K562 (cell line): ENCODE results near the gene RERE.

Experiments
- BRD4 ChIP-seq: fragments of 200-600 bp; sonication (generic); IDR thresholded peaks from 2 replicates; pipeline ENCODE4 v1.6.1; 2017; ENCODE audit warnings: inconsistent platforms
- CBX2 ChIP-seq: fragments of 200-600 bp; sonication (generic); IDR thresholded peaks from one replicate; pipeline ENCODE4 v1.6.1; 2012; ENCODE audit warnings: mild to moderate bottlenecking, low read length, inconsistent platforms; ENCODE audit not compliant: insufficient read depth, poor library complexity, severe bottlenecking
- MAFK ChIP-seq: IDR thresholded peaks from 2 replicates; pipeline ENCODE4 v1.6.1; 2011; ENCODE audit warnings: low read length, improper control_type of control experiment
- NR1H2 ChIP-seq: sonication (generic); formaldehyde crosslinking; IDR thresholded peaks from 2 replicates; pipeline ENCODE4 v1.4.0; 2020; ENCODE audit warnings: mild to moderate bottlenecking, missing genetic modification reagents
- NR2F6 ChIP-seq: fragments of 450-650 bp; formaldehyde crosslinking; IDR thresholded peaks from 2 replicates; pipeline ENCODE4 v1.4.0; 2020; ENCODE audit warnings: mild to moderate bottlenecking
- PHF20 ChIP-seq: fragments of 450-650 bp; IDR thresholded peaks from 2 replicates; pipeline ENCODE4 v1.6.1; 2018; ENCODE audit not compliant: partially characterized antibody
- RBM22 ChIP-seq: fragments of 200-400 bp; formaldehyde crosslinking; IDR thresholded peaks from 2 replicates; pipeline ENCODE4 v1.6.1; 2018; ENCODE audit warnings: low read length, low read depth; ENCODE audit not compliant: poor library complexity, severe bottlenecking
- TAF1 ChIP-seq: IDR thresholded peaks from 2 replicates; pipeline ENCODE4 v1.6.1; 2011; ENCODE audit warnings: mild to moderate bottlenecking, low read length, moderate library complexity; ENCODE audit not compliant: insufficient read depth, control insufficient read depth, severe bottlenecking; ENCODE audit errors: extremely low read depth
- USF2 ChIP-seq: sonication (generic); formaldehyde crosslinking; IDR thresholded peaks from 2 replicates; pipeline ENCODE4 v1.5.0; 2020; ENCODE audit warnings: missing genetic modification reagents
- ZBED1 ChIP-seq: IDR thresholded peaks from 2 replicates; pipeline ENCODE4 v1.6.1; 2014
- ZFP91 ChIP-seq: sonication (generic); formaldehyde crosslinking; IDR thresholded peaks from 2 replicates; pipeline ENCODE4 v1.8.0; 2022; ENCODE audit warnings: mild to moderate bottlenecking, missing genetic modification reagents
- ZNF3 ChIP-seq: fragments of 250-450 bp; sonication (Bioruptor Pico); IDR thresholded peaks from 2 replicates; pipeline ENCODE4 v1.5.0; 2021; ENCODE audit warnings: mild to moderate bottlenecking, moderate library complexity
- TF ChIP-seq, protein P1 (sequence below), 3 experiments: IDR thresholded peaks in 2 of 3; conservative IDR thresholded peaks in 1 of 3; 2 replicates each; pipeline ENCODE4 v1.5.1; 2011 to 2012; ENCODE audit warnings: low read length in 3 of 3, mild to moderate bottlenecking in 3 of 3, control low read depth in 2 of 3, improper control_type of control experiment in 1 of 3, inconsistent platforms in 1 of 3, low read depth in 1 of 3, mixed read lengths in 1 of 3, moderate library complexity in 1 of 3; ENCODE audit not compliant: insufficient read depth in 2 of 3

GRCh38 chr1:8382608-8383505, 434.6 kb downstream of the RERE start:
- TF ChIP-seq BRD4 (no peak), USF2 (CRISPR knock-in tag) (no peak), ZNF3 (CRISPR knock-in tag) (no peak), NR2F6 (CRISPR knock-in tag) (no peak), MAFK (no peak), TAF1 (no peak), ZFP91 (CRISPR knock-in tag) (no peak), PHF20 (no peak), RBM22 (no peak), CBX2 (no peak), NR1H2 (no peak), ZBED1 (no peak)
- TF ChIP-seq, protein P1, sequence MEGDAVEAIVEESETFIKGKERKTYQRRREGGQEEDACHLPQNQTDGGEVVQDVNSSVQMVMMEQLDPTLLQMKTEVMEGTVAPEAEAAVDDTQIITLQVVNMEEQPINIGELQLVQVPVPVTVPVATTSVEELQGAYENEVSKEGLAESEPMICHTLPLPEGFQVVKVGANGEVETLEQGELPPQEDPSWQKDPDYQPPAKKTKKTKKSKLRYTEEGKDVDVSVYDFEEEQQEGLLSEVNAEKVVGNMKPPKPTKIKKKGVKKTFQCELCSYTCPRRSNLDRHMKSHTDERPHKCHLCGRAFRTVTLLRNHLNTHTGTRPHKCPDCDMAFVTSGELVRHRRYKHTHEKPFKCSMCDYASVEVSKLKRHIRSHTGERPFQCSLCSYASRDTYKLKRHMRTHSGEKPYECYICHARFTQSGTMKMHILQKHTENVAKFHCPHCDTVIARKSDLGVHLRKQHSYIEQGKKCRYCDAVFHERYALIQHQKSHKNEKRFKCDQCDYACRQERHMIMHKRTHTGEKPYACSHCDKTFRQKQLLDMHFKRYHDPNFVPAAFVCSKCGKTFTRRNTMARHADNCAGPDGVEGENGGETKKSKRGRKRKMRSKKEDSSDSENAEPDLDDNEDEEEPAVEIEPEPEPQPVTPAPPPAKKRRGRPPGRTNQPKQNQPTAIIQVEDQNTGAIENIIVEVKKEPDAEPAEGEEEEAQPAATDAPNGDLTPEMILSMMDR (IDR thresholded peaks at IDR 0.05 in 2 of 3, conservative IDR thresholded peaks at IDR 0.05 in 1 of 3; ENCODE audit: insufficient read depth in 2 of 3, low read depth in 1 of 3, low read length in 3 of 3) = no peak
